GM12865 (cell line): ENCODE results near the gene TSNAXIP1.

Source experiments
- DNase-seq: peaks from one replicate; pipeline ENCODE4 v3.0.0; 2010; ENCODE audit warnings: low read depth
- H3K4me3 ChIP-seq: 2 replicates; pipeline ENCODE4 v1.5.1; 2011; ENCODE audit warnings: mild to moderate bottlenecking, low read depth, low read length, control low read depth
- CTCF ChIP-seq: IDR thresholded peaks from 2 replicates; pipeline ENCODE4 v1.5.1; 2011; ENCODE audit warnings: low read length, control low read depth, low read depth, inconsistent platforms; ENCODE audit not compliant: insufficient read depth; ENCODE audit errors: missing control alignments

TSNAXIP1 gene

GRCh38 chr16:67801241-67801640, 5.4 kb upstream of the TSNAXIP1 start:
- TF ChIP-seq CTCF: no peak
- H3K4me3 ChIP-seq: no peak overlapping the region
- DNase-seq: no peak

GRCh38 chr16:67801883-67802282, 4.8 kb upstream of the TSNAXIP1 start:
- peak; percentile 74 for DNase-seq
- no peak overlapping the region for H3K4me3 ChIP-seq

GRCh38 chr16:67803894-67804293, 2.8 kb upstream of the TSNAXIP1 start:
- H3K4me3 ChIP-seq: no peak overlapping the region
- TF ChIP-seq CTCF: no peak
- DNase-seq: peak; percentile 33

More at GRCh38 chr16:67801883-67802282, 4.8 kb upstream of the TSNAXIP1 start:
- TF ChIP-seq CTCF: no peak

- H3K4me3 ChIP-seq: peak overlapping the region; percentile 84
- DNase-seq: peak; percentile 31
- no peak for TF ChIP-seq CTCF
Observed at GRCh38 chr16:67804853-67805542, 1.7 kb upstream of the TSNAXIP1 start.

- DNase-seq: peak; percentile 32
- H3K4me3 ChIP-seq: peak overlapping the region; percentile 84
- no peak for TF ChIP-seq CTCF
Observed at GRCh38 chr16:67805718-67806427, 816 bp upstream of the TSNAXIP1 start.

- peak overlapping the region; percentile 84 for H3K4me3 ChIP-seq
- TF ChIP-seq CTCF: peak; percentile 2
- DNase-seq: no peak
Observed at GRCh38 chr16:67807148-67807682, 526 bp downstream of the TSNAXIP1 start.

- DNase-seq: no peak
- TF ChIP-seq CTCF: no peak
- no peak overlapping the region for H3K4me3 ChIP-seq
Observed at GRCh38 chr16:67811899-67812298, 5.2 kb downstream of the TSNAXIP1 start.
